ENCODE measurements around the gene FRMD3. TPM values are rescaled to one million over a fixed set of nuclear protein-coding genes. Genes with fewer than 3 reads are reported as not detected.
"Not testable (repeated sequence)": the region's sequence is repeated elsewhere in the genome, so short reads cannot be mapped to it uniquely, and the experiment has no call there.

FRMD3 gene
- total and polyA plus RNA-seq, 4 donors, result 1.8 to 7.4 (median 6.0) TPM

GRCh38 chr9:83517980-83518379 is 20.2 kb downstream of the FRMD3 start:
- H3K27ac ChIP-seq (ENCODE audit: low read depth in 1 of 2, low read length in 2 of 2); H3K4me1 ChIP-seq (ENCODE audit: control insufficient read depth in 1 of 2, insufficient read depth in 2 of 2, low read length in 2 of 2); H3K9me3 ChIP-seq (ENCODE audit: control insufficient read depth, low read length); H3K36me3 ChIP-seq (ENCODE audit: control insufficient read depth in 1 of 2, insufficient read depth in 2 of 2, low read length in 1 of 2); DNase-seq; H3K27me3 ChIP-seq (ENCODE audit: control insufficient read depth in 1 of 2, insufficient read depth in 2 of 2, low read length in 1 of 2); H3K4me3 ChIP-seq (ENCODE audit: low read length in 2 of 2); ATAC-seq (ENCODE audit: low FRiP score); intact Hi-C loops (cut with DNase I): not testable (repeated sequence)

DNA sequence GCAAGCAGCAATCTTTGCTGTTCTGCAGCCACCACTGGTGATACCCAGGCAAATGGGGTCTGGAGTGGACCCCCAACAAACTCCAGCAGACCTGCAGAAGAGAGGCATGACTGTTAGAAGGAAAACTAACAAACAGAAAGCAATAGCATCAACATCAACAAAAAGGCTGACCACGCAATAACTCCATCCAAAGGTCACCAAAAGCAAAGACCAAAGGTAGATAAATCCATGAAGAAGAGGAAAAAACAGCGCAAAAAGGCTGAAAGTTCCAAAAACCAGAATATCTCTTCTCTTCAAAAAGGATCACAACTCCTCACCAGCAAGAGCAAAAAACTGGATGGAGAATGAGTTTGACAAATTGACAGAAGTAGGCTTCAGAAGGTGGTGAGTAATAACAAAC is 23.4 kb downstream of the FRMD3 start:
- ATAC-seq (ENCODE audit: low FRiP score) (no peak), DNase-seq (no peak)

DNA sequence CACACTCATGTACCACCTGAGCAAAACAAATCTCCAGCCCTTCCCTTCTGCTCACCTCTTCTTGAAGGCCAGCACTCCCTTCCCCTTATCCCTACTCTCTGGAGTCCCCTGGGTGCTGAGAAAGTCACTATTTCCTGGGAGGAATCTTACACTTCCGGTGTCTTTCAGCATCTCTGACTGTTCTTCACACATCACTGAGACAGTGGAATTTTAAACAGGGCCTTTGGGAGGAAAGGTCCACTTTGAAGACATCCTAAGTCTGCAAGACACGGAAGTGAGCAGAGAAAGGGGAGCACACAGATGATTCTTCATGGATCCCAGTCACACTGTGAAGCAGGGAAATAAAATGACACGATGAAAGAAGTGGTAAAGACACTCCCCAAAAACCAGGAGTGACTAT is 25.6 kb downstream of the FRMD3 start:
- Histone ChIP-seq H3K36me3 (ENCODE audit: control insufficient read depth in 1 of 2, insufficient read depth in 2 of 2, low read length in 1 of 2) (no peaks in the 10 kb centered on the region), H3K4me1 (ENCODE audit: control insufficient read depth in 1 of 2, insufficient read depth in 2 of 2, low read length in 2 of 2) (no peaks in the 10 kb centered on the region), H3K27me3 (ENCODE audit: control insufficient read depth in 1 of 2, insufficient read depth in 2 of 2, low read length in 1 of 2) (no peaks in the 10 kb centered on the region), H3K4me3 (ENCODE audit: low read length in 2 of 2) (no peak overlapping the region), H3K27ac (ENCODE audit: low read depth in 1 of 2, low read length in 2 of 2) (no peak overlapping the region), H3K9me3 (ENCODE audit: control insufficient read depth, low read length) (no peaks in the 10 kb centered on the region)
- WGBS, 2 donors, result 78 to 79% methylated on average over 3 of the region's 3 CpGs
- intact Hi-C loops (cut with DNase I), result no loop called here
- DNase-seq (no peak), ATAC-seq (ENCODE audit: low FRiP score) (no peak)

More for the DNA sequence above, 23.4 kb downstream of the FRMD3 start:
- 89 to 93% methylated on average over 2 of the region's 2 CpGs for WGBS, 2 donors
- intact Hi-C loops (cut with DNase I), result no loop called here
- Histone ChIP-seq H3K4me3 (ENCODE audit: low read length in 2 of 2) (no peak overlapping the region), H3K27me3 (ENCODE audit: control insufficient read depth in 1 of 2, insufficient read depth in 2 of 2, low read length in 1 of 2) (no peaks in the 10 kb centered on the region), H3K9me3 (ENCODE audit: control insufficient read depth, low read length) (no peaks in the 10 kb centered on the region), H3K4me1 (ENCODE audit: control insufficient read depth in 1 of 2, insufficient read depth in 2 of 2, low read length in 2 of 2) (no peaks in the 10 kb centered on the region), H3K36me3 (ENCODE audit: control insufficient read depth in 1 of 2, insufficient read depth in 2 of 2, low read length in 1 of 2) (no peaks in the 10 kb centered on the region), H3K27ac (ENCODE audit: low read depth in 1 of 2, low read length in 2 of 2) (no peak overlapping the region)

DNA sequence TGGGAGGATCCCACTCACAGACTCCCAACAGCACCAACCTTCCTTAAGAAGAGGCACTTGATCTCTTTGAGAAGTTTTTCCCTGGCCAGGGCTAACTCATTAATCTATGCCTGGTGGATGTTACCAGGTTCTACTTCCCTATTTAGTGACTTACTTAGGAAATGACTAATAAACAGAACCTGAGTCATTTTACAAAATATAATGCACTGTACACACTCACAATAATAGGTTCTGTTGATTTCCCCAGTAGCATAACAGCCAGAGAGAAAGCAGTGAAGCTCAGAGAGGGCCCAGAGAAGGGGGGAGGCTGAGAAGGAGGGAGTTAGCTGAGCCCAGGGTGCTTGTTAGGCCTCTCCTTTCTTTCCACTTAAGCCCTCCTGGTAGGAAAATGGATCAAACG is 27.1 kb downstream of the FRMD3 start:
- H3K36me3 ChIP-seq (ENCODE audit: control insufficient read depth in 1 of 2, insufficient read depth in 2 of 2, low read length in 1 of 2), result no peaks in the 10 kb centered on the region
- no peak for ATAC-seq (ENCODE audit: low FRiP score)
- DNase-seq, result no peak
- H3K27me3 ChIP-seq (ENCODE audit: control insufficient read depth in 1 of 2, insufficient read depth in 2 of 2, low read length in 1 of 2), result no peaks in the 10 kb centered on the region
- H3K4me1 ChIP-seq (ENCODE audit: control insufficient read depth in 1 of 2, insufficient read depth in 2 of 2, low read length in 2 of 2), result no peaks in the 10 kb centered on the region
- H3K4me3 ChIP-seq (ENCODE audit: low read length in 2 of 2), result no peak overlapping the region
- H3K9me3 ChIP-seq (ENCODE audit: control insufficient read depth, low read length), result no peaks in the 10 kb centered on the region
- intact Hi-C loops (cut with DNase I), result no loop called here
- H3K27ac ChIP-seq (ENCODE audit: low read depth in 1 of 2, low read length in 2 of 2), result no peak overlapping the region
- WGBS, 2 donors, result 58 to 79% methylated on average over 1 of the region's 1 CpG

DNA sequence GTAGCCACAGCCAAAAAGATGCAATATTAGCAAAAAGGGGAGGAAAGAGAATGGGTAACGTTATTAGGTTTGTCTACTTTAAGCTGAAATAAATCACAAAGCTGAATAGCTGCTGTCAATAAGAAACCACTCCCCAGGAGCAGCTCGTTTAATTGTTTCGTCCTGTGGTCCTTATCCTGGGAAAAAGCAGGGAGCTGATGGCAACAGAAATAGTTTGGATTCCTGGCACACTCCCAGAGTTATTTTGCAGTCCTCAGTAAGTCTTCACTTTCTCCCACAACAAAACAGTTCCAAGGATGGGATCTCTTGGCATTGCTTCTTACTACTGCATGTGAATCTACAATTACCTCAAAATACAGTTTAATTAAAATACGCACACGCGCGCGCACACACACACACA is 28.8 kb downstream of the FRMD3 start:
- no peaks in the 10 kb centered on the region for H3K27me3 ChIP-seq (ENCODE audit: control insufficient read depth in 1 of 2, insufficient read depth in 2 of 2, low read length in 1 of 2)
- no peak for DNase-seq
- WGBS, 2 donors, result 56 to 58% methylated on average over 8 of the region's 8 CpGs
- intact Hi-C loops (cut with DNase I), result no loop called here
- H3K9me3 ChIP-seq (ENCODE audit: control insufficient read depth, low read length), result no peaks in the 10 kb centered on the region
- H3K4me1 ChIP-seq (ENCODE audit: control insufficient read depth in 1 of 2, insufficient read depth in 2 of 2, low read length in 2 of 2), result no peaks in the 10 kb centered on the region
- no peak overlapping the region for H3K27ac ChIP-seq (ENCODE audit: low read depth in 1 of 2, low read length in 2 of 2)
- no peaks in the 10 kb centered on the region for H3K36me3 ChIP-seq (ENCODE audit: control insufficient read depth in 1 of 2, insufficient read depth in 2 of 2, low read length in 1 of 2)
- no peak for ATAC-seq (ENCODE audit: low FRiP score)
- no peak overlapping the region for H3K4me3 ChIP-seq (ENCODE audit: low read length in 2 of 2)

DNA sequence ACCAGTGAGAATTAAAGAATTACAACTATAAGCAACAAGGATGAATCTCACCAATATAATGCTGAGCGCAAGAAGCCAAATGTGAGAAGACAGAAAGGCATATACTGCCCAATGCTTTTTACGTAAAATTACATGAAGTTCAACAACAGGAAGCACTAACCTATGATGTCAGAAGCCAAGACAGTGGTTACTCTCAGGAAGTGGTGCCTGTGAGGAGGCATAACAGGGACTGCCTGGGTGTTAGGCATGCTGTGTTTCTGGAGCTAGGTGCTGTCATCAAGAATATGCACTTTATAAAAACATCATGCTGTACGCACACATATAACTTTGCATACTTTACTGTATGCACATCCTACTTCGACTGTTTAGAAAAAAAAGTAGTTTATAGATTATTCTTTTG is 30.1 kb downstream of the FRMD3 start:
- no peaks in the 10 kb centered on the region for H3K27me3 ChIP-seq (ENCODE audit: control insufficient read depth in 1 of 2, insufficient read depth in 2 of 2, low read length in 1 of 2)
- intact Hi-C loops (cut with DNase I), result no loop called here
- no peak overlapping the region for H3K4me3 ChIP-seq (ENCODE audit: low read length in 2 of 2)
- ATAC-seq (ENCODE audit: low FRiP score), result no peak
- no peaks in the 10 kb centered on the region for H3K4me1 ChIP-seq (ENCODE audit: control insufficient read depth in 1 of 2, insufficient read depth in 2 of 2, low read length in 2 of 2)
- no peak for DNase-seq
- no peak overlapping the region for H3K27ac ChIP-seq (ENCODE audit: low read depth in 1 of 2, low read length in 2 of 2)
- no peaks in the 10 kb centered on the region for H3K36me3 ChIP-seq (ENCODE audit: control insufficient read depth in 1 of 2, insufficient read depth in 2 of 2, low read length in 1 of 2)
- no peaks in the 10 kb centered on the region for H3K9me3 ChIP-seq (ENCODE audit: control insufficient read depth, low read length)
- 88 to 96% methylated on average over 4 of the region's 4 CpGs for WGBS, 2 donors

DNA sequence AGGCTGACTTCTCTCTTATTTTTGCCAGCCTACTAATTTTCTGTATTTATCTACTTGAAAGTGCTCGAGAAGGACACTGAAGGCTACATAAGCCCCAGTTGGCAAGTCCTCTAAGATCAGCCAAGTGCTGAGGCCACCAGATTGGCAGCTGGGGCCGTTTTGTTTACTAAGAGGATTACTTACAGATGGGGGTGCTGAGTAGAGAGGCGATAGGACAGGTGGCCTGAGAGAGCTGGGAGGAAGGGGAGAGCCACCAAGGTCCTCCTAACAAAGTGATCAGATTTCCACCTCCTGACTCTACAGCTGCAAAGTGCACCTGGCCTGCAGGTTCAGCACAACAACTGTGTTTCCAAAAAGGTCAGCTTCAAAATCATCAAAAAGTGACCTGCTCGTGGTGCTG is 32.9 kb downstream of the FRMD3 start:
- H3K4me1 ChIP-seq (ENCODE audit: control insufficient read depth in 1 of 2, insufficient read depth in 2 of 2, low read length in 2 of 2), result no peaks in the 10 kb centered on the region
- ATAC-seq (ENCODE audit: low FRiP score), result no peak
- 75 to 81% methylated on average over 4 of the region's 4 CpGs for WGBS, 2 donors
- intact Hi-C loops (cut with DNase I), result no loop called here
- H3K36me3 ChIP-seq (ENCODE audit: control insufficient read depth in 1 of 2, insufficient read depth in 2 of 2, low read length in 1 of 2), result no peaks in the 10 kb centered on the region
- no peak for DNase-seq
- no peaks in the 10 kb centered on the region for H3K9me3 ChIP-seq (ENCODE audit: control insufficient read depth, low read length)
- no peaks in the 10 kb centered on the region for H3K27me3 ChIP-seq (ENCODE audit: control insufficient read depth in 1 of 2, insufficient read depth in 2 of 2, low read length in 1 of 2)
- no peak overlapping the region for H3K27ac ChIP-seq (ENCODE audit: low read depth in 1 of 2, low read length in 2 of 2)
- no peak overlapping the region for H3K4me3 ChIP-seq (ENCODE audit: low read length in 2 of 2)

DNA sequence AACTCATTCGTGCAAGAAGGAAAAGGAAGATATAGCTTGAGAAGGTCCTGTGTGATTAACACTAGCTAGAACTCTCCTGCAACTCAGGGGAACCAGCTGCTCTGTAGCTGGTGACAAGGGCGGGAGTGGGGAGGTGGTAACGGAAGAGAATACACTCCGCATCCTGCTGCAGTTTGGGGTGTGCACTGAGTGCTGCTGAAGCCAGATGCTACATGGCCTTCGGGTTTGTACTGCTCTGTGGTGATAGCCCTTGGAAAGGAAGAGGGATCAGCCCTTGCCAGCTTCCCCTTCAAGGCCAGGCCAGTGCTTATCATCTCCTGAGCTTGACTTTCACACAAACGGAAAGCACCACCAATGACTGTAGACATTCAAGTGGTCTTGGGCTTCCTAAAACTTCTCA is 34.3 kb downstream of the FRMD3 start:
- H3K36me3 ChIP-seq (ENCODE audit: control insufficient read depth in 1 of 2, insufficient read depth in 2 of 2, low read length in 1 of 2), result no peaks in the 10 kb centered on the region
- no peak overlapping the region for H3K27ac ChIP-seq (ENCODE audit: low read depth in 1 of 2, low read length in 2 of 2)
- no peaks in the 10 kb centered on the region for H3K4me1 ChIP-seq (ENCODE audit: control insufficient read depth in 1 of 2, insufficient read depth in 2 of 2, low read length in 2 of 2)
- H3K4me3 ChIP-seq (ENCODE audit: low read length in 2 of 2), result no peak overlapping the region
- DNase-seq (no peak), ATAC-seq (ENCODE audit: low FRiP score) (no peak)
- intact Hi-C loops (cut with DNase I), result no loop called here
- no peaks in the 10 kb centered on the region for H3K27me3 ChIP-seq (ENCODE audit: control insufficient read depth in 1 of 2, insufficient read depth in 2 of 2, low read length in 1 of 2)
- H3K9me3 ChIP-seq (ENCODE audit: control insufficient read depth, low read length), result no peaks in the 10 kb centered on the region
- WGBS, 2 donors, result 81 to 87% methylated on average over 6 of the region's 6 CpGs

DNA sequence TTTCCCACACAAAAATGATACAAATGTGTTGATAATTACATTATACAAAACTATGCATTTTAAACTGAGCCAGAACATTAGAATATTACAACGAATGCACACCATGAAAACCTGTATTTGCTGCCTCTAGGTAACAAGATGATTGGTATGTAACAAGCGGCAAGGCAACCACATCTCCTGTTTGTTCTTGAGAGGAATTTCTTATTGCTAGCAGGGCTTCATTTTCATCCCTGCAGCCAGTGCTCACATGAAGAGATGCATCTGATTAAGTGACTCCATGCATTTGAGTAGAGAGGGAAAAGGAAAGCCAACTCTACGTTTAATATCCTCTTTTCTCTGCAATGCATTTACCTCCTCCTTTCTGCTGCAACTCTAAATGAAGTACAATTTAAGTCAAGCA is 36.6 kb downstream of the FRMD3 start:
- DNase-seq, result no peak
- no peak for ATAC-seq (ENCODE audit: low FRiP score)
- intact Hi-C loops (cut with DNase I), result no loop called here
- H3K27ac ChIP-seq (ENCODE audit: low read depth in 1 of 2, low read length in 2 of 2), result no peak overlapping the region
- no peaks in the 10 kb centered on the region for H3K36me3 ChIP-seq (ENCODE audit: control insufficient read depth in 1 of 2, insufficient read depth in 2 of 2, low read length in 1 of 2)
- no peaks in the 10 kb centered on the region for H3K9me3 ChIP-seq (ENCODE audit: control insufficient read depth, low read length)
- H3K4me1 ChIP-seq (ENCODE audit: control insufficient read depth in 1 of 2, insufficient read depth in 2 of 2, low read length in 2 of 2), result no peaks in the 10 kb centered on the region
- WGBS, 2 donors, result 80 to 81% methylated on average over 3 of the region's 3 CpGs
- no peaks in the 10 kb centered on the region for H3K27me3 ChIP-seq (ENCODE audit: control insufficient read depth in 1 of 2, insufficient read depth in 2 of 2, low read length in 1 of 2)
- no peak overlapping the region for H3K4me3 ChIP-seq (ENCODE audit: low read length in 2 of 2)
